PC-3 (cell line): ENCODE measurements around the gene ARHGAP12. TPM values are rescaled to one million over a fixed set of nuclear protein-coding genes. Genes with fewer than 3 reads are reported as not detected.

Experiments used
- ATAC-seq: fragments of 200-7000 bp; cut with Tn5 transposase; 2 replicates; pipeline ENCODE4 v1.9.1; 2020; ENCODE audit warnings: mild to moderate bottlenecking, moderate library complexity
- BruUV-seq: library from RNA; stranded (reverse); fragments of 400-500 nt; replicated peaks from 2 replicates; lab custom pipeline; 2021; lab: Mats Ljungman, UMichigan
- CTCF ChIA-PET: fragments of 300-600 bp; sonication (Branson Sonifier 250); formaldehyde crosslinking; loops from one replicate; lab custom pipeline; 2022; ENCODE audit warnings: antibody characterized with exemption; lab: Charles Lee
- POLR2A ChIA-PET: fragments of 300-600 bp; sonication (Branson Sonifier 250); formaldehyde crosslinking; loops from one replicate; lab custom pipeline; 2022; ENCODE audit warnings: antibody characterized with exemption; ENCODE audit not compliant: unreplicated experiment; lab: Charles Lee
- DNase-seq: peaks from one replicate; pipeline ENCODE4 v3.0.0-alpha.2; 2015
- H2AFZ ChIP-seq: fragments of 300-600 bp; sonication (generic); 2 replicates; pipeline ENCODE4 v1.6.0; 2016; ENCODE audit warnings: antibody characterized with exemption, low read length
- H3F3A ChIP-seq: fragments of 300-600 bp; sonication (generic); one replicate; pipeline ENCODE4 v1.6.0; 2017; ENCODE audit warnings: antibody characterized with exemption, low read length, control low read depth, mild to moderate bottlenecking; ENCODE audit not compliant: unreplicated experiment
- H3K27ac ChIP-seq: fragments of 300-600 bp; sonication (generic); 2 replicates; pipeline ENCODE4 v1.5.1; 2016; ENCODE audit warnings: mild to moderate bottlenecking, low read length
- H3K27me3 ChIP-seq: fragments of 300-600 bp; sonication (generic); 2 replicates; pipeline ENCODE4 v1.6.1; 2016; ENCODE audit warnings: low read length, mixed read lengths
- H3K36me3 ChIP-seq: fragments of 300-600 bp; sonication (generic); 2 replicates; pipeline ENCODE4 v1.6.1; 2016; ENCODE audit warnings: low read depth, mixed run types, low read length, mixed read lengths
- H3K4me1 ChIP-seq: fragments of 300-600 bp; sonication (generic); 2 replicates; pipeline ENCODE4 v1.5.1; 2016; ENCODE audit warnings: low read length; ENCODE audit not compliant: insufficient read depth
- H3K4me2 ChIP-seq: fragments of 300-600 bp; sonication (generic); 2 replicates; pipeline ENCODE4 v1.6.0; 2016; ENCODE audit warnings: low read length
- H3K4me3 ChIP-seq: fragments of 300-600 bp; sonication (generic); 2 replicates; pipeline ENCODE4 v1.5.1; 2016; ENCODE audit warnings: mild to moderate bottlenecking, low read length, mixed read lengths
- H3K79me2 ChIP-seq: fragments of 300-600 bp; sonication (generic); 2 replicates; pipeline ENCODE4 v1.6.1; 2017; ENCODE audit warnings: low read length, mixed read lengths
- H3K9ac ChIP-seq: fragments of 300-600 bp; sonication (generic); 2 replicates; pipeline ENCODE4 v1.6.0; 2016; ENCODE audit warnings: mild to moderate bottlenecking, low read length
- H3K9me2 ChIP-seq: fragments of 300-600 bp; sonication (generic); replicated peaks from 2 replicates; pipeline ENCODE4 v1.6.1; 2016; ENCODE audit warnings: mixed run types, low read length, mixed read lengths
- H3K9me3 ChIP-seq: fragments of 300-600 bp; sonication (generic); 2 replicates; pipeline ENCODE4 v1.6.1; 2016; ENCODE audit warnings: low read length, mixed read lengths
- H4K20me1 ChIP-seq: fragments of 300-600 bp; sonication (generic); 2 replicates; pipeline ENCODE4 v1.6.1; 2016; ENCODE audit warnings: low read length, mixed read lengths
- EZH2 ChIP-seq: fragments of 300-600 bp; sonication (generic); IDR thresholded peaks from one replicate; pipeline ENCODE4 v1.6.1; 2017; ENCODE audit warnings: antibody characterized with exemption, mild to moderate bottlenecking, low read length; ENCODE audit not compliant: unreplicated experiment
- EZH2phosphoT487 ChIP-seq: fragments of 300-600 bp; sonication (generic); IDR thresholded peaks from 2 replicates; pipeline ENCODE4 v1.6.1; 2018; ENCODE audit warnings: mild to moderate bottlenecking, antibody characterized with exemption, low read length, borderline replicate concordance
- intact Hi-C: fragments of 100-400 bp; cut with micrococcal nuclease; formaldehyde crosslinking; loops from 2 replicates; pipeline ENCODE4 v1.9.0; 2023
- total RNA-seq: library from RNA; depleted of rRNA; stranded (reverse); fragments of >200 nt; gene quantifications from 2 replicates; pipeline ENCODE4 v1.2.3, GENCODE V29; 2014
- TF ChIP-seq, protein P1 (sequence below): fragments of 300-600 bp; sonication (generic); conservative IDR thresholded peaks from 2 replicates; pipeline ENCODE4 v1.5.1; 2017; ENCODE audit warnings: antibody characterized with exemption, low read depth, mild to moderate bottlenecking, low read length

ARHGAP12 gene
- total RNA-seq, 1 experiment from 2014 or later = 16.6 TPM

DNA sequence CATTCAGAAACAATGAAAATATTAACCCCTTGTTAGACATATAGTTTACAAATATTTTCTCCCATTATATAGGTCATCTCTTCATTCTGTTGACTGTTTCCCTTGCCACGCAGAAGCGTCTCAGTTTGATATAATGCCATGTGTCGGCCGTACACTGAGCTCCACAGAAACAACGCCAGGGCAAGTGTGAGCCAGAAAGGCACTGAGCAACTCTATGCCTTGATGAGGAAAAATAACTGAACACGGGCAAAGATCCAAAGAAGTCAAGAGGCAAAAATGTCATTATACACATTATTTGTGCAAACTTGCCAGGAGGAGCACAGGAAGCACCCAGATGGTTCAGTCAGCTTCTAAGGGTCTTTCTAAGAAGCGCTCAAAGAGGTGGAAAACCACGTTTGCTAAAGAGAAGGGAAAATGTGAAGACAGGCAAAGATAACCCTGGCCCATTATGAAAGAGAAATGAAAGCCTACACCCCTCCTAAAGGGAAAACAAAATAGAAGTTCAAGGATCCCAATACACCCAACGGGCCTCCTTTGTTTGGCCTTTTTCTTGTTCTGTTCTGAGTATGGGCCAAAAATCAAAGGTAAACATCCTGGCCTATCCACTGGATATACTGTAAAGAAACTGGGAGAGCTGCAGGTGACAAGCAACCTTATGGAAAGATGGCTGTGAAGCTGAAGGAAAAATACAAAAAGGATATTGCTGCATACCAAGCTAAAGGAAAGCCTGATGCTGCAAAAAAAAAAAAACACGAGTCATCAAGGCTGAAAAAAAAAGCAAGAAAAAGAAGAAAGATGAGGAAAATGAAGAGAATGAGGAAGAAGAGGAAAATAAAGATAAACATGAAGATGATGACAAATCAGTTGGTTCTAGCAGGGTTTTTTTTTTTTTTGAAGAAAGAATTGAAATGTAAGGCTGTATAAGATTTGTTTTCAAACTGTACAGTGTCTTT is 15.5 kb downstream of the ARHGAP12 start:
- no peaks in the 10 kb centered on the region for H4K20me1 ChIP-seq
- no TSS peak for BruUV-seq
- DNase-seq = no peak

DNA sequence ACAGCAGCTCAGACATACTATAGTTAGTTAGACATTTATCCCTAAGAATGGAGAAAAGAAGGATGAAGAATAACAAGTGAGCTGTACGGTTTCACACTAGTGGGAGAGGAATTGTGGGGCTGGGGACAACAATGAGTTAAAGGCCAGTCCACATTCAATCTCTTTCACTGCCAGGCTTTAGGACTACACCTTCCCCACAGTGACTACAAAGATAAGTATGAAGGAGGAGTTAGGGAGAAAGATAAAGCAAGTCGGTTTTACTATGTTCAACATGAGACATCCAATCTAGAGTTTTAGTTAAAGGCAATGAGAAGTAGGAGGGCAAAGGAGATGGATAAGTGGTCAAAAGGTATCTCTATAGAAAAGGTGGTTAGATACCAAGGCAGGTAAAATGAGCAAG is 16.3 kb downstream of the ARHGAP12 start:
- H3K36me3 ChIP-seq = peaks cover 5% of the 10 kb centered on the region; the same call in 1 of the 2 replicates
- H3K27me3 ChIP-seq = no peaks in the 10 kb centered on the region
- peaks cover 68% of the 10 kb centered on the region for H3K79me2 ChIP-seq
- H3F3A ChIP-seq = no peaks in the 10 kb centered on the region
- CTCF ChIA-PET = no interaction called here
- no peak overlapping the region for H3K9ac ChIP-seq
- peak; percentile 29 for DNase-seq
- peaks cover 15% of the 10 kb centered on the region for H3K4me1 ChIP-seq
- intact Hi-C loops = no loop called here
- H2AFZ ChIP-seq = no peak overlapping the region
- no TSS peak for BruUV-seq
- no peaks in the 10 kb centered on the region for H3K9me3 ChIP-seq
- H3K4me3 ChIP-seq = no peak overlapping the region
- no peak overlapping the region for H3K4me2 ChIP-seq
- no peak overlapping the region for H3K27ac ChIP-seq
- 0 out of 2 replicates have a peak, but pooled peaks have one; percentile 29 for ATAC-seq
- TF ChIP-seq EZH2phosphoT487 (no peak), EZH2 (no peak)
- TF ChIP-seq, protein P1, sequence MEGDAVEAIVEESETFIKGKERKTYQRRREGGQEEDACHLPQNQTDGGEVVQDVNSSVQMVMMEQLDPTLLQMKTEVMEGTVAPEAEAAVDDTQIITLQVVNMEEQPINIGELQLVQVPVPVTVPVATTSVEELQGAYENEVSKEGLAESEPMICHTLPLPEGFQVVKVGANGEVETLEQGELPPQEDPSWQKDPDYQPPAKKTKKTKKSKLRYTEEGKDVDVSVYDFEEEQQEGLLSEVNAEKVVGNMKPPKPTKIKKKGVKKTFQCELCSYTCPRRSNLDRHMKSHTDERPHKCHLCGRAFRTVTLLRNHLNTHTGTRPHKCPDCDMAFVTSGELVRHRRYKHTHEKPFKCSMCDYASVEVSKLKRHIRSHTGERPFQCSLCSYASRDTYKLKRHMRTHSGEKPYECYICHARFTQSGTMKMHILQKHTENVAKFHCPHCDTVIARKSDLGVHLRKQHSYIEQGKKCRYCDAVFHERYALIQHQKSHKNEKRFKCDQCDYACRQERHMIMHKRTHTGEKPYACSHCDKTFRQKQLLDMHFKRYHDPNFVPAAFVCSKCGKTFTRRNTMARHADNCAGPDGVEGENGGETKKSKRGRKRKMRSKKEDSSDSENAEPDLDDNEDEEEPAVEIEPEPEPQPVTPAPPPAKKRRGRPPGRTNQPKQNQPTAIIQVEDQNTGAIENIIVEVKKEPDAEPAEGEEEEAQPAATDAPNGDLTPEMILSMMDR = no peak
- no peaks in the 10 kb centered on the region for H3K9me2 ChIP-seq
- no peaks in the 10 kb centered on the region for H4K20me1 ChIP-seq
- POLR2A ChIA-PET = no interaction called here

More for the DNA sequence above, 15.5 kb downstream of the ARHGAP12 start:
- TF ChIP-seq, protein P1 = no peak
- no peak for TF ChIP-seq EZH2phosphoT487
- no peak for TF ChIP-seq EZH2
- ChIA-PET POLR2A (no interaction called here), CTCF (no interaction called here)
- H3K79me2 ChIP-seq = peaks cover 77% of the 10 kb centered on the region
- peaks cover 15% of the 10 kb centered on the region for H3K4me1 ChIP-seq
- intact Hi-C loops = no loop called here
- no peaks in the 10 kb centered on the region for H3K9me3 ChIP-seq
- peaks cover 2% of the 10 kb centered on the region; the same call in 1 of the 2 replicates for H3K36me3 ChIP-seq
- no peaks in the 10 kb centered on the region for H3K9me2 ChIP-seq
- no peaks in the 10 kb centered on the region for H3F3A ChIP-seq
- H3K27me3 ChIP-seq = no peaks in the 10 kb centered on the region
- no peak overlapping the region for H2AFZ ChIP-seq
- no peak overlapping the region for H3K4me2 ChIP-seq
- no peak for ATAC-seq
- H3K4me3 ChIP-seq = no peak overlapping the region
- no peak overlapping the region for H3K9ac ChIP-seq
- no peak overlapping the region for H3K27ac ChIP-seq

DNA sequence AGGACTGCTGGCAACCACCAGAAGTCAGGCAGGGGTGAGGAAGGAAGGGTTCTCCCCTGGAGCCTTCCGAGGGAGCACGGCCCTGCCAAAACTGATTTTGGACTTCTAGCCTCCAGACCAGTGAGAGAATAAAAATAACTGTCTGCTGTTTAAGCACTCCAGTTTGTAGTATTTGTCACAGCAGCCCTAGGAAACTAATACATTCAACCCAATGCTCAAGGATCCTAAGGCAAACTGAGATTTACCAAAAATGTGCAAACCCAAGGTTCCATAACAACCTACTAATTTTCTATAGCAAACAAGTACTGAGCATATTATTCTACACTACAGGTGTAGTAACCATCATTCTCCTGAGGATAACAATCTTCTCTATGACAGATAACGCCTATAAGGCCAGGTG is 18.6 kb downstream of the ARHGAP12 start:
- H3K79me2 ChIP-seq = peaks cover 62% of the 10 kb centered on the region
- POLR2A ChIA-PET = no interaction called here
- no peak overlapping the region for H3K4me3 ChIP-seq
- no peaks in the 10 kb centered on the region for H4K20me1 ChIP-seq
- no peak overlapping the region for H3K9ac ChIP-seq
- ATAC-seq = no peak
- DNase-seq = no peak
- BruUV-seq = no TSS peak
- no peaks in the 10 kb centered on the region for H3K9me3 ChIP-seq
- CTCF ChIA-PET = no interaction called here
- intact Hi-C loops = no loop called here
- H3F3A ChIP-seq = no peaks in the 10 kb centered on the region
- no peak overlapping the region for H2AFZ ChIP-seq
- peaks cover 19% of the 10 kb centered on the region for H3K4me1 ChIP-seq
- no peak overlapping the region for H3K4me2 ChIP-seq
- peaks cover 5% of the 10 kb centered on the region; the same call in 1 of the 2 replicates for H3K36me3 ChIP-seq
- H3K27ac ChIP-seq = no peak overlapping the region
- H3K9me2 ChIP-seq = no peaks in the 10 kb centered on the region
- TF ChIP-seq, protein P1 = no peak
- TF ChIP-seq EZH2phosphoT487 (no peak), EZH2 (no peak)
- no peaks in the 10 kb centered on the region for H3K27me3 ChIP-seq
